WTC11 (cell line): ENCODE measurements around the gene PAWR. TPM values are rescaled to one million over a fixed set of nuclear protein-coding genes. Genes with fewer than 3 reads are reported as not detected.
A peak's percentile ranks its signal among the peaks of the same experiment; 100 is the strongest.

ENCODE experiments used
- ATAC-seq: fragments of 200-7000 bp; cut with Tn5 transposase; 2 replicates; pipeline ENCODE4 v1.10.0; 2021; ENCODE audit warnings: mild to moderate bottlenecking, moderate library complexity
- CTCF ChIA-PET: fragments of 300-600 bp; sonication (Branson Sonifier 250); formaldehyde crosslinking; loops from one replicate; lab custom pipeline; 2021; ENCODE audit warnings: antibody characterized with exemption; lab: Charles Lee
- POLR2A ChIA-PET: fragments of 350-600 bp; sonication (Branson Sonifier 250); formaldehyde crosslinking; loops from one replicate; lab custom pipeline; 2021; ENCODE audit warnings: antibody characterized with exemption; lab: Charles Lee
- DNase-seq: peaks from one replicate; pipeline ENCODE4 v3.0.0; 2021; ENCODE audit warnings: low spot score
- H3K27ac Mint-ChIP-seq: 2 replicates; pipeline ENCODE4 v1.8.0; 2021; ENCODE audit warnings: mixed read lengths
- H3K27me3 Mint-ChIP-seq: 2 replicates; pipeline ENCODE4 v1.8.0; 2021; ENCODE audit warnings: low read depth, mild to moderate bottlenecking, moderate library complexity, mixed read lengths
- H3K36me3 Mint-ChIP-seq: 2 replicates; pipeline ENCODE4 v1.8.0; 2021; ENCODE audit warnings: mixed read lengths
- H3K4me1 Mint-ChIP-seq: 2 replicates; pipeline ENCODE4 v1.8.0; 2022; ENCODE audit warnings: mixed read lengths
- H3K4me3 Mint-ChIP-seq: 2 replicates; pipeline ENCODE4 v1.8.0; 2021; ENCODE audit warnings: mild to moderate bottlenecking, moderate library complexity, mixed read lengths
- H3K9me3 Mint-ChIP-seq: 2 replicates; pipeline ENCODE4 v1.8.0; 2021; ENCODE audit warnings: mixed read lengths
- CREM ChIP-seq: sonication (generic); formaldehyde crosslinking; IDR thresholded peaks from 2 replicates; pipeline ENCODE4 v1.8.1; 2022; ENCODE audit warnings: mild to moderate bottlenecking, missing genetic modification reagents, moderate library complexity
- EMX1 ChIP-seq: fragments of 250-450 bp; sonication (Bioruptor Pico); IDR thresholded peaks from 2 replicates; pipeline ENCODE4 v1.8.0; 2021; ENCODE audit warnings: mild to moderate bottlenecking
- IRF1 ChIP-seq: sonication (generic); formaldehyde crosslinking; IDR thresholded peaks from 2 replicates; pipeline ENCODE4 v1.8.0; 2023; ENCODE audit warnings: missing genetic modification reagents
- MAX ChIP-seq: sonication (generic); formaldehyde crosslinking; IDR thresholded peaks from 2 replicates; pipeline ENCODE4 v1.8.0; 2022; ENCODE audit warnings: mild to moderate bottlenecking, missing genetic modification reagents
- MXD4 ChIP-seq: fragments of 250-450 bp; sonication (Bioruptor Pico); IDR thresholded peaks from 2 replicates; pipeline ENCODE4 v1.8.0; 2021; ENCODE audit warnings: mild to moderate bottlenecking, moderate library complexity, borderline replicate concordance
- NR1H2 ChIP-seq: sonication (generic); formaldehyde crosslinking; IDR thresholded peaks from 2 replicates; pipeline ENCODE4 v1.9.0; 2021; ENCODE audit warnings: mild to moderate bottlenecking, moderate library complexity, missing genetic modification reagents
- SMAD4 ChIP-seq: sonication (generic); formaldehyde crosslinking; IDR thresholded peaks from 2 replicates; pipeline ENCODE4 v1.8.0; 2022; ENCODE audit warnings: mild to moderate bottlenecking, missing genetic modification reagents
- ZNF138 ChIP-seq: sonication (generic); formaldehyde crosslinking; conservative IDR thresholded peaks from 2 replicates; pipeline ENCODE4 v1.8.1; 2022; ENCODE audit warnings: mild to moderate bottlenecking, moderate library complexity, missing genetic modification reagents
- ZNF219 ChIP-seq: sonication (generic); formaldehyde crosslinking; IDR thresholded peaks from 2 replicates; pipeline ENCODE4 v1.8.0; 2023; ENCODE audit warnings: missing genetic modification reagents, mild to moderate bottlenecking, borderline replicate concordance
- ZNF232 ChIP-seq: sonication (generic); formaldehyde crosslinking; IDR thresholded peaks from 2 replicates; pipeline ENCODE4 v1.8.0; 2022; ENCODE audit warnings: mild to moderate bottlenecking, missing genetic modification reagents
- ZNF281 ChIP-seq: sonication (generic); formaldehyde crosslinking; IDR thresholded peaks from 2 replicates; pipeline ENCODE4 v1.8.0; 2023; ENCODE audit warnings: mild to moderate bottlenecking, missing genetic modification reagents
- total RNA-seq: library from RNA; stranded (reverse); gene quantifications from 3 replicates; pipeline ENCODE4 v1.2.3, GENCODE V29; 2021
- TF ChIP-seq, protein P1 (sequence below): sonication (generic); formaldehyde crosslinking; IDR thresholded peaks from 2 replicates; pipeline ENCODE4 v1.8.1; 2023; ENCODE audit warnings: mild to moderate bottlenecking, missing genetic modification reagents
- TF ChIP-seq, protein P2 (sequence below): fragments of 250-450 bp; sonication (Bioruptor Pico); conservative IDR thresholded peaks from 2 replicates; pipeline ENCODE4 v1.9.0; 2021; ENCODE audit warnings: mild to moderate bottlenecking
- TF ChIP-seq, protein P3 (sequence below): sonication (generic); formaldehyde crosslinking; IDR thresholded peaks from 2 replicates; pipeline ENCODE4 v1.8.1; 2023; ENCODE audit warnings: mild to moderate bottlenecking, missing genetic modification reagents, moderate library complexity
- TF ChIP-seq, protein P4 (sequence below): fragments of 250-450 bp; sonication (Bioruptor Pico); IDR thresholded peaks from 2 replicates; pipeline ENCODE4 v1.8.0; 2021; ENCODE audit warnings: mild to moderate bottlenecking
- TF ChIP-seq, protein P5 (sequence below): sonication (generic); formaldehyde crosslinking; IDR thresholded peaks from 2 replicates; pipeline ENCODE4 v1.8.0; 2022; ENCODE audit warnings: missing genetic modification reagents

Gene PAWR
- total RNA-seq, 1 experiment from 2014 or later: 397 TPM

DNA sequence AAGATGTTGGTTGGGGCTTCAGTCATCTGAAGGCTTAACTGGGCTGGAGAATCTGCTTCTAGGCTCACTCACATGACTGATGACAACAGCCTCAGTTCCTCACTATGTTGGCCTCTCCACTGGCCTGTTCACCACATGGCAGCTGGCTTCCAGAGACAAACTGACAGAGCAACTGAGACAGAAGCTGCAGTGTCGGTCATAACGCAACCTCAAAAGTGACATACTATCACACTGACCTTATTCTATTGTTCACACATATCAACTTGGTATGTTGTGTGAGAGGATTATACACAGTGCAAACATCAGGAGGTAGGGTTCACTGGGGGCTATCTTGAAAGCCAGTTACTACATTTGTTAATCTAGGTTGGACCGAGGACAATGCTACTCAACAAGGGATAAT is 92.9 kb downstream of the PAWR start:
- TF ChIP-seq, protein P1, sequence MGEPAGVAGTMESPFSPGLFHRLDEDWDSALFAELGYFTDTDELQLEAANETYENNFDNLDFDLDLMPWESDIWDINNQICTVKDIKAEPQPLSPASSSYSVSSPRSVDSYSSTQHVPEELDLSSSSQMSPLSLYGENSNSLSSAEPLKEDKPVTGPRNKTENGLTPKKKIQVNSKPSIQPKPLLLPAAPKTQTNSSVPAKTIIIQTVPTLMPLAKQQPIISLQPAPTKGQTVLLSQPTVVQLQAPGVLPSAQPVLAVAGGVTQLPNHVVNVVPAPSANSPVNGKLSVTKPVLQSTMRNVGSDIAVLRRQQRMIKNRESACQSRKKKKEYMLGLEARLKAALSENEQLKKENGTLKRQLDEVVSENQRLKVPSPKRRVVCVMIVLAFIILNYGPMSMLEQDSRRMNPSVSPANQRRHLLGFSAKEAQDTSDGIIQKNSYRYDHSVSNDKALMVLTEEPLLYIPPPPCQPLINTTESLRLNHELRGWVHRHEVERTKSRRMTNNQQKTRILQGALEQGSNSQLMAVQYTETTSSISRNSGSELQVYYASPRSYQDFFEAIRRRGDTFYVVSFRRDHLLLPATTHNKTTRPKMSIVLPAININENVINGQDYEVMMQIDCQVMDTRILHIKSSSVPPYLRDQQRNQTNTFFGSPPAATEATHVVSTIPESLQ (CRISPR knock-in tag): no peak
- TF ChIP-seq, protein P2, sequence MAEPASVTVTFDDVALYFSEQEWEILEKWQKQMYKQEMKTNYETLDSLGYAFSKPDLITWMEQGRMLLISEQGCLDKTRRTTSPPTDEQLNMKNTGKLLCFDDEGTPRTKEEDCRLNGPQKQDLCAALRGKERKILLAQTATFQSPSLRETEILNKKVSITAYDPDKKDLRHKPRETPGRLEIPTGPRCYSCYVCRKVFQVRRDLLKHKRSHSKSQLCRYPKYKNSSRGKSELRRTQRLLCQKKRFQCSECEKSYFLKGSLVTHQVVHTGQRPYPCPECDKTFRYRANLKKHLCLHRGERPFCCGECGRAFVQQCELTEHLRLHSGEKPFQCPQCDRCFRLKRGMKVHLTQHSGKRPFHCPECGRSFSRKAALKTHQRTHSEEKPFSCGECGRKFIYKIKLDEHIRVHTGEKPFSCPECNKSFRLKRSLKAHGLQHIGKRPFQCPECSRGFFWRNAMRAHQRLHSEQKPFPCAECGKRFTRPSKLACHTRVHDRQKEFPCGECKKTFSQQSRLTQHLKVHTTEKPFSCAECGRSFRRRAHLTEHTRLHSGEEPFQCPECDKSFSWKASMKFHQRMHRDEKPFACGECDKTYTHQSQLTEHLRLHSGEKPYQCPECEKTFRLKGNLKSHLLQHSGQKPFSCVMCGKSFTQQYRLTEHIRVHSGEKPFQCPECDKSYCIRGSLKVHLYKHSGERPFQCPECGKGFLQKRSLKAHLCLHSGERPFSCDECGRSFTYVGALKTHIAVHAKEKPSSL (CRISPR knock-in tag): no peak
- TF ChIP-seq ZNF232 (CRISPR knock-in tag) (no peak), NR1H2 (CRISPR knock-in tag) (no peak), MXD4 (CRISPR knock-in tag) (no peak), IRF1 (CRISPR knock-in tag) (no peak)
- TF ChIP-seq, protein P3, sequence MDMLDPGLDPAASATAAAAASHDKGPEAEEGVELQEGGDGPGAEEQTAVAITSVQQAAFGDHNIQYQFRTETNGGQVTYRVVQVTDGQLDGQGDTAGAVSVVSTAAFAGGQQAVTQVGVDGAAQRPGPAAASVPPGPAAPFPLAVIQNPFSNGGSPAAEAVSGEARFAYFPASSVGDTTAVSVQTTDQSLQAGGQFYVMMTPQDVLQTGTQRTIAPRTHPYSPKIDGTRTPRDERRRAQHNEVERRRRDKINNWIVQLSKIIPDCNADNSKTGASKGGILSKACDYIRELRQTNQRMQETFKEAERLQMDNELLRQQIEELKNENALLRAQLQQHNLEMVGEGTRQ (CRISPR knock-in tag): 0 out of 2 replicates have a peak, but pooled peaks have one; percentile 23
- Mint-ChIP-seq H3K36me3 (peaks cover 18% of the 10 kb centered on the region), H3K9me3 (no peaks in the 10 kb centered on the region), H3K4me1 (peaks cover 31% of the 10 kb centered on the region), H3K27me3 (no peaks in the 10 kb centered on the region), H3K4me3 (no peak overlapping the region), H3K27ac (peak overlapping the region; percentile 47)
- DNase-seq (no peak), ATAC-seq (no peak; the same call in 1 of the 2 replicates)
- ChIA-PET POLR2A (no interaction called here), CTCF (no interaction called here)

DNA sequence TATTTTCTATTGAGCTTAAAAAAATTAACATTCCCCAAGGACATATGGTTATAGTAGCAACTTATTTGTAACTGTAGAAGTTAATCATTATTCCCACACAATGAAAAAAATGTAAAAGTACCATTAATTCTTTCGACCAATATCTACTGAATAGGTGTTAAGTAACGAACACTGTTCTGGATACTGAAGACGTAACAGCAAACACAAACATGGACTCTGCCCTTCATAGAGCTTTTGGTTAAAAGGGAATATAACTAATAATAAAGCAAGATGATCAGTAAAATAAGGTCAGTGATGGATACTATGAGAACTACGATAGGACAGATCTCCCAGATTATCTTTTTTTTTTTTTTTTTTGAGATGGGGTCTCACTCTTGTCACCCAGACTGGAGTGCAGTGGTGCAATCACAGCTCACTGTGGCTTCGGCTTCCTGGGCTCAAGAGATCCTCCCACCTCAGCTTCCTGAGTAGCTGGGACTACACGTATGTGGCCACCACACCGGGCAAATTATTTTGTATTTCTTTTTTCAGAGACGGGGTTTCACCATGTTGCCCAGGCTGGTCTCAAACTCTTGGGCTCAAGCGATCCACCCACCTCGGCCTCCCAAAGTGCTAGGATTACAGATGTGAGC is 93.9 kb downstream of the PAWR start:
- peak overlapping the region; percentile 60; the same call in 1 of the 2 replicates for H3K27ac Mint-ChIP-seq

More for the DNA sequence above, 93.9 kb downstream of the PAWR start:
- ChIA-PET CTCF (interaction anchor here (0.8 kb wide), 1 partner anchor 49 kb away, joined by 3 read pairs; no protein-coding TSS in a partner anchor), POLR2A (no interaction called here)
- H3K27me3 Mint-ChIP-seq: no peaks in the 10 kb centered on the region
- peaks cover 29% of the 10 kb centered on the region for H3K4me1 Mint-ChIP-seq
- H3K36me3 Mint-ChIP-seq: peaks cover 21% of the 10 kb centered on the region
- TF ChIP-seq, protein P4, sequence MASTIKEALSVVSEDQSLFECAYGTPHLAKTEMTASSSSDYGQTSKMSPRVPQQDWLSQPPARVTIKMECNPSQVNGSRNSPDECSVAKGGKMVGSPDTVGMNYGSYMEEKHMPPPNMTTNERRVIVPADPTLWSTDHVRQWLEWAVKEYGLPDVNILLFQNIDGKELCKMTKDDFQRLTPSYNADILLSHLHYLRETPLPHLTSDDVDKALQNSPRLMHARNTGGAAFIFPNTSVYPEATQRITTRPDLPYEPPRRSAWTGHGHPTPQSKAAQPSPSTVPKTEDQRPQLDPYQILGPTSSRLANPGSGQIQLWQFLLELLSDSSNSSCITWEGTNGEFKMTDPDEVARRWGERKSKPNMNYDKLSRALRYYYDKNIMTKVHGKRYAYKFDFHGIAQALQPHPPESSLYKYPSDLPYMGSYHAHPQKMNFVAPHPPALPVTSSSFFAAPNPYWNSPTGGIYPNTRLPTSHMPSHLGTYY (CRISPR knock-in tag): no peak
- TF ChIP-seq ZNF281 (CRISPR knock-in tag) (no peak), ZNF219 (CRISPR knock-in tag) (no peak), ZNF138 (no peak), MAX (CRISPR knock-in tag) (no peak), EMX1 (CRISPR knock-in tag) (no peak), SMAD4 (CRISPR knock-in tag) (no peak), CREM (CRISPR knock-in tag) (no peak)
- TF ChIP-seq, protein P5, sequence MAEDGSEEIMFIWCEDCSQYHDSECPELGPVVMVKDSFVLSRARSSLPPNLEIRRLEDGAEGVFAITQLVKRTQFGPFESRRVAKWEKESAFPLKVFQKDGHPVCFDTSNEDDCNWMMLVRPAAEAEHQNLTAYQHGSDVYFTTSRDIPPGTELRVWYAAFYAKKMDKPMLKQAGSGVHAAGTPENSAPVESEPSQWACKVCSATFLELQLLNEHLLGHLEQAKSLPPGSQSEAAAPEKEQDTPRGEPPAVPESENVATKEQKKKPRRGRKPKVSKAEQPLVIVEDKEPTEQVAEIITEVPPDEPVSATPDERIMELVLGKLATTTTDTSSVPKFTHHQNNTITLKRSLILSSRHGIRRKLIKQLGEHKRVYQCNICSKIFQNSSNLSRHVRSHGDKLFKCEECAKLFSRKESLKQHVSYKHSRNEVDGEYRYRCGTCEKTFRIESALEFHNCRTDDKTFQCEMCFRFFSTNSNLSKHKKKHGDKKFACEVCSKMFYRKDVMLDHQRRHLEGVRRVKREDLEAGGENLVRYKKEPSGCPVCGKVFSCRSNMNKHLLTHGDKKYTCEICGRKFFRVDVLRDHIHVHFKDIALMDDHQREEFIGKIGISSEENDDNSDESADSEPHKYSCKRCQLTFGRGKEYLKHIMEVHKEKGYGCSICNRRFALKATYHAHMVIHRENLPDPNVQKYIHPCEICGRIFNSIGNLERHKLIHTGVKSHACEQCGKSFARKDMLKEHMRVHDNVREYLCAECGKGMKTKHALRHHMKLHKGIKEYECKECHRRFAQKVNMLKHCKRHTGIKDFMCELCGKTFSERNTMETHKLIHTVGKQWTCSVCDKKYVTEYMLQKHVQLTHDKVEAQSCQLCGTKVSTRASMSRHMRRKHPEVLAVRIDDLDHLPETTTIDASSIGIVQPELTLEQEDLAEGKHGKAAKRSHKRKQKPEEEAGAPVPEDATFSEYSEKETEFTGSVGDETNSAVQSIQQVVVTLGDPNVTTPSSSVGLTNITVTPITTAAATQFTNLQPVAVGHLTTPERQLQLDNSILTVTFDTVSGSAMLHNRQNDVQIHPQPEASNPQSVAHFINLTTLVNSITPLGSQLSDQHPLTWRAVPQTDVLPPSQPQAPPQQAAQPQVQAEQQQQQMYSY (CRISPR knock-in tag): no peak
- H3K4me3 Mint-ChIP-seq: no peak overlapping the region
- ATAC-seq (no peak; the same call in 1 of the 2 replicates), DNase-seq (no peak)
- H3K9me3 Mint-ChIP-seq: no peaks in the 10 kb centered on the region
